HEK293 (cell line): ENCODE measurements around the gene INF2.

Experiments used
- CTCF ChIA-PET: fragments of 350-600 bp; formaldehyde crosslinking; extraction: SDS; loops from one replicate; lab custom pipeline; 2021; ENCODE audit warnings: antibody characterized with exemption; lab: Yijun Ruan, JAX
- POLR2A ChIA-PET: fragments of 300-600 bp; formaldehyde crosslinking; extraction: SDS; loops from one replicate; lab custom pipeline; 2020; ENCODE audit warnings: antibody characterized with exemption, inconsistent platforms; lab: Yijun Ruan, JAX
- H3K27ac ChIP-seq: fragments of 200-500 bp; sonication (Bioruptor generic); 2 replicates; pipeline ENCODE4 v1.5.1; 2014; ENCODE audit warnings: low read depth, low read length, control low read depth, inconsistent platforms; ENCODE audit errors: extremely low read depth
- H3K36me3 ChIP-seq, 2 experiments: fragments of 200-500 bp in 1 of 2; sonication (Bioruptor generic) in 1 of 2; 1 replicate in 1 of 2; 2 replicates in 1 of 2; pipeline ENCODE4 v1.5.1; 2014 to 2017; ENCODE audit warnings: inconsistent platforms in 2 of 2, low read length in 2 of 2; ENCODE audit not compliant: control insufficient read depth in 2 of 2, insufficient read depth in 1 of 2
- H3K4me1 ChIP-seq: fragments of 200-500 bp; sonication (Bioruptor generic); 2 replicates; pipeline ENCODE4 v1.5.1; 2014; ENCODE audit warnings: mild to moderate bottlenecking, low read length, inconsistent platforms; ENCODE audit not compliant: control insufficient read depth, insufficient read depth
- H3K4me3 ChIP-seq: 2 replicates; pipeline ENCODE4 v1.5.1; 2011; ENCODE audit warnings: low read depth, mild to moderate bottlenecking, control low read depth, low read length, moderate library complexity
- H3K9me3 ChIP-seq: fragments of 200-500 bp; sonication (Bioruptor generic); 2 replicates; pipeline ENCODE4 v1.5.1; 2014; ENCODE audit warnings: low read depth, low read length, inconsistent platforms; ENCODE audit not compliant: control insufficient read depth, insufficient read depth
- GLIS1 ChIP-seq: fragments of 450-650 bp; formaldehyde crosslinking; IDR thresholded peaks from 2 replicates; pipeline ENCODE4 v1.5.1; 2016; ENCODE audit warnings: missing biosample characterization, missing genetic modification characterization
- SETDB1 ChIP-seq: IDR thresholded peaks from one replicate; pipeline ENCODE4 v1.6.1; 2017; ENCODE audit warnings: mild to moderate bottlenecking, low read length, moderate library complexity, mixed read lengths; ENCODE audit not compliant: insufficient read length
- ZNF211 ChIP-seq: fragments of 450-650 bp; formaldehyde crosslinking; IDR thresholded peaks from 2 replicates; pipeline ENCODE4 v1.5.1; 2016; ENCODE audit warnings: low read depth, missing biosample characterization, missing genetic modification characterization
- ZNF433 ChIP-seq: fragments of 450-650 bp; formaldehyde crosslinking; IDR thresholded peaks from 2 replicates; pipeline ENCODE4 v1.5.1; 2016; ENCODE audit warnings: missing biosample characterization, missing genetic modification characterization, low read depth
- ZNF501 ChIP-seq: fragments of 450-650 bp; formaldehyde crosslinking; IDR thresholded peaks from 2 replicates; pipeline ENCODE4 v1.5.1; 2016; ENCODE audit warnings: missing biosample characterization, missing genetic modification characterization
- ZNF555 ChIP-seq: fragments of 450-650 bp; formaldehyde crosslinking; conservative IDR thresholded peaks from 2 replicates; pipeline ENCODE4 v1.5.1; 2017; ENCODE audit warnings: missing biosample characterization, mild to moderate bottlenecking, missing genetic modification characterization, inconsistent platforms
- ZNF660 ChIP-seq: fragments of 450-650 bp; IDR thresholded peaks from 2 replicates; pipeline ENCODE4 v1.5.1; 2018; ENCODE audit warnings: missing biosample characterization, mild to moderate bottlenecking, missing genetic modification characterization
- ZNF707 ChIP-seq: fragments of 450-650 bp; formaldehyde crosslinking; IDR thresholded peaks from 2 replicates; pipeline ENCODE4 v1.5.1; 2016; ENCODE audit warnings: missing biosample characterization, missing genetic modification characterization
- TF ChIP-seq, protein P1 (sequence below): fragments of 450-650 bp; formaldehyde crosslinking; IDR thresholded peaks from 2 replicates; pipeline ENCODE4 v1.5.1; 2016; ENCODE audit warnings: missing biosample characterization, missing genetic modification characterization, borderline replicate concordance
- TF ChIP-seq, protein P2 (sequence below): fragments of 450-650 bp; IDR thresholded peaks from 2 replicates; pipeline ENCODE4 v1.5.1; 2018; ENCODE audit warnings: missing biosample characterization, missing genetic modification characterization
- TF ChIP-seq, protein P3 (sequence below): fragments of 450-650 bp; formaldehyde crosslinking; IDR thresholded peaks from 2 replicates; pipeline ENCODE4 v1.5.1; 2016; ENCODE audit warnings: missing biosample characterization, missing genetic modification characterization

INF2 gene

DNA sequence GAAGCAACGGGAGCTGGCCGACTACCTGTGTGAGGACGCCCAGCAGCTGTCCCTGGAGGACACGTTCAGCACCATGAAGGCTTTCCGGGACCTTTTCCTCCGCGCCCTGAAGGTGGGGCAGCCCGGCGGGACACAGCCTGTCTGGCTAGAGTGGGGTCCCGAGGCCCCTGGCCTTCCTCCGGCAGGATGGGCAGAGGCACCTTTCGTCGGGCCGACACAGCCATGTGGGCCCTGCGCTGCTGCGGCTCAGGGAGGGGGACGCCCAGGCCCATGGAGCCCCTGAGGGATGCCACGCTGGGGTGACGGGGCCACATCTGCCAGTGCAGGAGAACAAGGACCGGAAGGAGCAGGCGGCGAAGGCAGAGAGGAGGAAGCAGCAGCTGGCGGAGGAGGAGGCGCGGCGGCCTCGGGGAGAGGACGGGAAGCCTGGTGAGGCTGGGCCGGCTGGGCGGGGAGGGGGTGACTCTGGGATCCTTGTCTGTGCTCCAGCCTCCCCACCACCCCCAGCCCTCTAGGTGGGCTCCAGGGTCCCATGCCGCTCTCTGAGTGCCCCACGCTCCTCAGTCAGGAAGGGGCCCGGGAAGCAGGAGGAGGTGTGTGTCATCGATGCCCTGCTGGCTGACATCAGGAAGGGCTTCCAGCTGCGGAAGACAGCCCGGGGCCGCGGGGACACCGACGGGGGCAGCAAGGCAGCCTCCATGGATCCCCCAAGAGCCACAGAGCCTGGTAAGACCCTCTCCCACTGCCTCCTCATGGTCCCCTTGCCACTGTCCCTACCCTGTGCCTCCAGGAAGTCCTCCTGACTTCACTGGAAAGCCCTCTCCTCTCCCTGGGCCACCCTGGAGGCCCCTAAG lies 23.7 kb downstream of the INF2 start:
- Histone ChIP-seq H3K36me3 (peaks cover 0 to 75% of the 10 kb centered on the region in 2 experiments; a peak in 1 of 3 replicates), H3K4me1 (no peaks in the 10 kb centered on the region), H3K27ac (no peak overlapping the region), H3K9me3 (no peaks in the 10 kb centered on the region), H3K4me3 (no peak overlapping the region)
- TF ChIP-seq ZNF555 (tag by site-specific recombination), result no peak
- POLR2A ChIA-PET, result no interaction called here
- CTCF ChIA-PET, result no interaction called here

DNA sequence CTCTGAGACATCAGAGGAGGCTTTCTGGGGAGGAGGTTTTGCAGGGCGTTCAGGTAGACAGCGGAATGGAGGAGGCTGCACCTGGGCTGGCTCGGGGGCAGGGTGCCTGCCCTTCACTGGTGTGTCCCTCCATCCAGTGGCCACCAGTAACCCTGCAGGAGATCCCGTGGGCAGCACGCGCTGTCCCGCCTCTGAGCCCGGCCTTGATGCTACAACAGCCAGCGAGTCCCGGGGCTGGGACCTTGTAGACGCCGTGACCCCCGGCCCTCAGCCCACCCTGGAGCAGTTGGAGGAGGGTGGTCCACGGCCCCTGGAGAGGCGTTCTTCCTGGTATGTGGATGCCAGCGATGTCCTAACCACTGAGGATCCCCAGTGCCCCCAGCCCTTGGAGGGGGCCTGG lies 24.6 kb downstream of the INF2 start:
- H3K9me3 ChIP-seq, result no peaks in the 10 kb centered on the region
- TF ChIP-seq SETDB1 (no peak), ZNF211 (tag by site-specific recombination) (no peak), ZNF501 (tag by site-specific recombination) (no peak), ZNF707 (tag by site-specific recombination) (no peak), ZNF433 (tag by site-specific recombination) (no peak)
- TF ChIP-seq, protein P1, sequence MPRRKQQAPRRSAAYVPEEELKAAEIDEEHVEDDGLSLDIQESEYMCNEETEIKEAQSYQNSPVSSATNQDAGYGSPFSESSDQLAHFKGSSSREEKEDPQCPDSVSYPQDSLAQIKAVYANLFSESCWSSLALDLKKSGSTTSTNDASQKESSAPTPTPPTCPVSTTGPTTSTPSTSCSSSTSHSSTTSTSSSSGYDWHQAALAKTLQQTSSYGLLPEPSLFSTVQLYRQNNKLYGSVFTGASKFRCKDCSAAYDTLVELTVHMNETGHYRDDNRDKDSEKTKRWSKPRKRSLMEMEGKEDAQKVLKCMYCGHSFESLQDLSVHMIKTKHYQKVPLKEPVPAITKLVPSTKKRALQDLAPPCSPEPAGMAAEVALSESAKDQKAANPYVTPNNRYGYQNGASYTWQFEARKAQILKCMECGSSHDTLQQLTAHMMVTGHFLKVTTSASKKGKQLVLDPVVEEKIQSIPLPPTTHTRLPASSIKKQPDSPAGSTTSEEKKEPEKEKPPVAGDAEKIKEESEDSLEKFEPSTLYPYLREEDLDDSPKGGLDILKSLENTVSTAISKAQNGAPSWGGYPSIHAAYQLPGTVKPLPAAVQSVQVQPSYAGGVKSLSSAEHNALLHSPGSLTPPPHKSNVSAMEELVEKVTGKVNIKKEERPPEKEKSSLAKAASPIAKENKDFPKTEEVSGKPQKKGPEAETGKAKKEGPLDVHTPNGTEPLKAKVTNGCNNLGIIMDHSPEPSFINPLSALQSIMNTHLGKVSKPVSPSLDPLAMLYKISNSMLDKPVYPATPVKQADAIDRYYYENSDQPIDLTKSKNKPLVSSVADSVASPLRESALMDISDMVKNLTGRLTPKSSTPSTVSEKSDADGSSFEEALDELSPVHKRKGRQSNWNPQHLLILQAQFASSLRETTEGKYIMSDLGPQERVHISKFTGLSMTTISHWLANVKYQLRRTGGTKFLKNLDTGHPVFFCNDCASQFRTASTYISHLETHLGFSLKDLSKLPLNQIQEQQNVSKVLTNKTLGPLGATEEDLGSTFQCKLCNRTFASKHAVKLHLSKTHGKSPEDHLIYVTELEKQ (tag by site-specific recombination), result no peak
- TF ChIP-seq, protein P2, sequence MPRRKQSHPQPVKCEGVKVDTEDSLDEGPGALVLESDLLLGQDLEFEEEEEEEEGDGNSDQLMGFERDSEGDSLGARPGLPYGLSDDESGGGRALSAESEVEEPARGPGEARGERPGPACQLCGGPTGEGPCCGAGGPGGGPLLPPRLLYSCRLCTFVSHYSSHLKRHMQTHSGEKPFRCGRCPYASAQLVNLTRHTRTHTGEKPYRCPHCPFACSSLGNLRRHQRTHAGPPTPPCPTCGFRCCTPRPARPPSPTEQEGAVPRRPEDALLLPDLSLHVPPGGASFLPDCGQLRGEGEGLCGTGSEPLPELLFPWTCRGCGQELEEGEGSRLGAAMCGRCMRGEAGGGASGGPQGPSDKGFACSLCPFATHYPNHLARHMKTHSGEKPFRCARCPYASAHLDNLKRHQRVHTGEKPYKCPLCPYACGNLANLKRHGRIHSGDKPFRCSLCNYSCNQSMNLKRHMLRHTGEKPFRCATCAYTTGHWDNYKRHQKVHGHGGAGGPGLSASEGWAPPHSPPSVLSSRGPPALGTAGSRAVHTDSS (tag by site-specific recombination), result no peak
- H3K27ac ChIP-seq, result no peak overlapping the region
- H3K4me1 ChIP-seq, result no peaks in the 10 kb centered on the region
- peaks cover 0 to 74% of the 10 kb centered on the region in 2 experiments; a peak in 1 of 3 replicates for H3K36me3 ChIP-seq
- POLR2A ChIA-PET, result no interaction called here
- CTCF ChIA-PET, result no interaction called here
- H3K4me3 ChIP-seq, result no peak overlapping the region

DNA sequence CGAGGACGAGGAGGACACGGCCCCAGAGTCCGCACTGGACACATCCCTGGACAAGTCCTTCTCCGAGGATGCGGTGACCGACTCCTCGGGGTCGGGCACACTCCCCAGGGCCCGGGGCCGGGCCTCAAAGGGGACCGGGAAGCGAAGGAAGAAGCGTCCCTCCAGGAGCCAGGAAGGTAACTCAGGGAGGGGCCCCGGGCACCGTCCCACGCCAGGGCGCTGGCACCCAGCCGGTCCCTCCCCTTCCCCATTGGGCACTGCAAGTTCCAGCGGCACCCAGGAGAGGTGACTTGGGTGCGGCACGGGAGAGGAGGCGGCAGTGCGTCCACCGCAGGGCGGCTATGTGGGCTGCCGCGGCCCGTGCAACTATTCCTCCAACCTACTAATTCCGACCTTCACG lies 25.3 kb downstream of the INF2 start:
- TF ChIP-seq GLIS1 (tag by site-specific recombination) (no peak), ZNF660 (tag by site-specific recombination) (no peak)
- TF ChIP-seq, protein P3, sequence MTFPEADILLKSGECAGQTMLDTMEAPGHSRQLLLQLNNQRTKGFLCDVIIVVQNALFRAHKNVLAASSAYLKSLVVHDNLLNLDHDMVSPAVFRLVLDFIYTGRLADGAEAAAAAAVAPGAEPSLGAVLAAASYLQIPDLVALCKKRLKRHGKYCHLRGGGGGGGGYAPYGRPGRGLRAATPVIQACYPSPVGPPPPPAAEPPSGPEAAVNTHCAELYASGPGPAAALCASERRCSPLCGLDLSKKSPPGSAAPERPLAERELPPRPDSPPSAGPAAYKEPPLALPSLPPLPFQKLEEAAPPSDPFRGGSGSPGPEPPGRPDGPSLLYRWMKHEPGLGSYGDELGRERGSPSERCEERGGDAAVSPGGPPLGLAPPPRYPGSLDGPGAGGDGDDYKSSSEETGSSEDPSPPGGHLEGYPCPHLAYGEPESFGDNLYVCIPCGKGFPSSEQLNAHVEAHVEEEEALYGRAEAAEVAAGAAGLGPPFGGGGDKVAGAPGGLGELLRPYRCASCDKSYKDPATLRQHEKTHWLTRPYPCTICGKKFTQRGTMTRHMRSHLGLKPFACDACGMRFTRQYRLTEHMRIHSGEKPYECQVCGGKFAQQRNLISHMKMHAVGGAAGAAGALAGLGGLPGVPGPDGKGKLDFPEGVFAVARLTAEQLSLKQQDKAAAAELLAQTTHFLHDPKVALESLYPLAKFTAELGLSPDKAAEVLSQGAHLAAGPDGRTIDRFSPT, result 0 out of 2 replicates have a peak, but pooled peaks have one; percentile 17
- no peaks in the 10 kb centered on the region for H3K9me3 ChIP-seq
- H3K4me3 ChIP-seq, result no peak overlapping the region
- no peak overlapping the region for H3K27ac ChIP-seq
- POLR2A ChIA-PET, result no interaction called here
- H3K36me3 ChIP-seq, result peaks cover 0 to 69% of the 10 kb centered on the region in 2 experiments; a peak in 1 of 3 replicates
- H3K4me1 ChIP-seq, result no peaks in the 10 kb centered on the region
- CTCF ChIA-PET, result no interaction called here
